Duodenal mucosa (tissue), 2 donors: ENCODE data around the gene MYCL.

Experiments
- H3K27ac ChIP-seq: one replicate; pipeline ENCODE4 v1.7.0; 2013; ENCODE audit warnings: low read depth, low read length
- H3K27me3 ChIP-seq, 2 donors: one replicate each; pipeline ENCODE4 v1.7.0; 2013; ENCODE audit warnings: low read length in 2 of 2, control low read depth in 1 of 2; ENCODE audit not compliant: insufficient read depth in 2 of 2, control insufficient read depth in 1 of 2
- H3K36me3 ChIP-seq, 2 donors: one replicate each; pipeline ENCODE4 v1.7.0; 2013; ENCODE audit warnings: low read length in 2 of 2, control low read depth in 1 of 2; ENCODE audit not compliant: insufficient read depth in 2 of 2, control insufficient read depth in 1 of 2
- H3K4me1 ChIP-seq, 2 donors: one replicate each; pipeline ENCODE4 v1.7.0; 2013; ENCODE audit warnings: low read length in 2 of 2, control low read depth in 1 of 2; ENCODE audit not compliant: insufficient read depth in 2 of 2, control insufficient read depth in 1 of 2
- H3K4me3 ChIP-seq, 2 donors: one replicate each; pipeline ENCODE4 v1.7.0; 2013; ENCODE audit warnings: low read length in 2 of 2, low read depth in 1 of 2
- H3K9ac ChIP-seq, 2 donors: one replicate each; pipeline ENCODE4 v1.7.0; 2013; ENCODE audit warnings: low read length in 2 of 2, low read depth in 1 of 2
- H3K9me3 ChIP-seq, 2 donors: one replicate each; pipeline ENCODE4 v1.7.0; 2013; ENCODE audit warnings: low read length in 2 of 2, control low read depth in 1 of 2; ENCODE audit not compliant: control insufficient read depth in 1 of 2

MYCL gene

GRCh38 chr1:39852876-39853275 lies 48.8 kb downstream of the MYCL start:
- Histone ChIP-seq H3K4me1 (peaks cover 8 to 12% of the 10 kb centered on the region in 2 donors), H3K9ac (no peak overlapping the region), H3K27me3 (no peaks in the 10 kb centered on the region), H3K36me3 (peaks cover 18 to 23% of the 10 kb centered on the region in 2 donors), H3K4me3 (no peak overlapping the region), H3K9me3 (no peaks in the 10 kb centered on the region), H3K27ac (no peak overlapping the region)

- H3K9me3 ChIP-seq: no peaks in the 10 kb centered on the region
- peaks cover 8 to 12% of the 10 kb centered on the region in 2 donors for H3K4me1 ChIP-seq
- H3K27ac ChIP-seq: no peak overlapping the region
- H3K9ac ChIP-seq: no peak overlapping the region
- H3K27me3 ChIP-seq: no peaks in the 10 kb centered on the region
- H3K36me3 ChIP-seq: peaks cover 24 to 28% of the 10 kb centered on the region in 2 donors
- H3K4me3 ChIP-seq: no peak overlapping the region
Observed at GRCh38 chr1:39852214-39852791, 49.4 kb downstream of the MYCL start.

- H3K27ac ChIP-seq: no peak overlapping the region
- no peak overlapping the region for H3K4me3 ChIP-seq
- no peaks in the 10 kb centered on the region for H3K27me3 ChIP-seq
- H3K4me1 ChIP-seq: peaks cover 17 to 21% of the 10 kb centered on the region in 2 donors
- H3K9ac ChIP-seq: no peak overlapping the region
- H3K36me3 ChIP-seq: peaks cover 22 to 23% of the 10 kb centered on the region in 2 donors
- H3K9me3 ChIP-seq: no peaks in the 10 kb centered on the region
Observed at GRCh38 chr1:39850606-39851216, 51.0 kb downstream of the MYCL start.

- Histone ChIP-seq H3K4me1 (peaks cover 30 to 33% of the 10 kb centered on the region in 2 donors), H3K36me3 (peaks cover 16 to 23% of the 10 kb centered on the region in 2 donors), H3K9me3 (no peaks in the 10 kb centered on the region), H3K27me3 (no peaks in the 10 kb centered on the region), H3K4me3 (no peak overlapping the region), H3K9ac (no peak overlapping the region), H3K27ac (no peak overlapping the region)
Observed at GRCh38 chr1:39849203-39849602, 52.5 kb downstream of the MYCL start.

GRCh38 chr1:39847940-39848339 lies 53.8 kb downstream of the MYCL start:
- H3K27me3 ChIP-seq: no peaks in the 10 kb centered on the region
- no peak overlapping the region for H3K9ac ChIP-seq
- peaks cover 18 to 26% of the 10 kb centered on the region in 2 donors for H3K36me3 ChIP-seq
- H3K4me3 ChIP-seq: no peak overlapping the region
- H3K9me3 ChIP-seq: no peaks in the 10 kb centered on the region
- no peak overlapping the region for H3K27ac ChIP-seq
- peaks cover 34 to 38% of the 10 kb centered on the region in 2 donors for H3K4me1 ChIP-seq

- Histone ChIP-seq H3K36me3 (peaks cover 28 to 32% of the 10 kb centered on the region in 2 donors), H3K27ac (no peak overlapping the region), H3K4me1 (peaks cover 27 to 34% of the 10 kb centered on the region in 2 donors), H3K27me3 (no peaks in the 10 kb centered on the region), H3K9ac (no peak overlapping the region), H3K4me3 (no peak overlapping the region), H3K9me3 (no peaks in the 10 kb centered on the region)
Observed at GRCh38 chr1:39846796-39847195, 54.9 kb downstream of the MYCL start.

- peak overlapping the region; percentile 24 for H3K27ac ChIP-seq
- no peak overlapping the region for H3K9ac ChIP-seq
- peaks cover 34 to 38% of the 10 kb centered on the region in 2 donors for H3K36me3 ChIP-seq
- peak overlapping the region; percentile 1 to 11 for H3K4me3 ChIP-seq
- H3K4me1 ChIP-seq: peaks cover 27 to 28% of the 10 kb centered on the region in 2 donors
- H3K27me3 ChIP-seq: no peaks in the 10 kb centered on the region
- H3K9me3 ChIP-seq: no peaks in the 10 kb centered on the region
Observed at GRCh38 chr1:39845569-39846566, 55.8 kb downstream of the MYCL start.
